Left lung (tissue), 10 donors: ENCODE data around the gene MATK. TPM values are rescaled to one million over a fixed set of nuclear protein-coding genes. Genes with fewer than 3 reads are reported as not detected.
"Not testable (repeated sequence)": the region's sequence is repeated elsewhere in the genome, so short reads cannot be mapped to it uniquely, and the experiment has no call there.

Source experiments
- ATAC-seq: fragments of 200-7000 bp; cut with Tn5 transposase; one replicate; pipeline ENCODE4 v1.9.1; 2020; ENCODE audit warnings: moderate library complexity
- DNase-seq, 4 donors: peaks; one replicate each; pipeline ENCODE4 v3.0.0-alpha.2; 2013 to 2020
- H3K27ac ChIP-seq, 2 donors: fragments of 200-600 bp; sonication (generic) in 1 of 2; one replicate each; pipeline versions ENCODE4 v1.5.0 to v1.8.0; 2020 to 2021
- H3K27me3 ChIP-seq, 2 donors: fragments of 200-600 bp; sonication (generic) in 1 of 2; one replicate each; pipeline versions ENCODE4 v1.5.0 to v1.8.0; 2020 to 2021
- H3K36me3 ChIP-seq, 2 donors: fragments of 200-600 bp; sonication (generic) in 1 of 2; one replicate each; pipeline versions ENCODE4 v1.5.0 to v1.8.0; 2020 to 2021
- H3K4me1 ChIP-seq, 2 donors: fragments of 200-600 bp; one replicate each; pipeline ENCODE4 v1.8.0; 2021
- H3K4me3 ChIP-seq, 2 donors: fragments of 200-600 bp; sonication (generic) in 1 of 2; one replicate each; pipeline versions ENCODE4 v1.5.0 to v1.8.0; 2020 to 2021; ENCODE audit warnings: mild to moderate bottlenecking in 1 of 2
- H3K9me3 ChIP-seq, 2 donors: fragments of 200-600 bp; sonication (generic) in 1 of 2; one replicate each; pipeline versions ENCODE4 v1.5.0 to v1.8.0; 2020 to 2021
- intact Hi-C, 2 donors: fragments of 100-400 bp; cut with DNase I; formaldehyde crosslinking; loops; one replicate each; pipeline versions ENCODE4 v1.11.2 to v1.14.2; 2022
- polyA plus RNA-seq, 6 donors: library from polyadenylated mRNA; unstranded; fragments of 120-200 nt; gene quantifications; one replicate each; pipeline ENCODE4 v1.2.1, GENCODE V29; 2013; ENCODE audit not compliant: insufficient read length in 6 of 6
- total RNA-seq, 2 donors: library from RNA; stranded (reverse); fragmentation: NEBNext Ultra II Directional; extraction: Animal tissue kit (Norgen Biotek cat#: 25700); gene quantifications; one replicate each; pipeline ENCODE4 v1.2.1, GENCODE V29; 2021
- TF ChIP-seq, protein P1 (sequence below), 2 donors: fragments of 200-600 bp; sonication (generic) in 1 of 2; IDR thresholded peaks; one replicate each; pipeline versions ENCODE4 v1.5.0 to v1.8.0; 2021; ENCODE audit warnings: antibody characterized with exemption in 2 of 2
- donor health status: DM: no; HTN: yes; CAD: no.
- donor health status: DM: no; HTN: no; CAD: no.

The MATK gene
- total and polyA plus RNA-seq, 8 donors, result 1.1 to 9.1 (median 1.9) TPM

DNA sequence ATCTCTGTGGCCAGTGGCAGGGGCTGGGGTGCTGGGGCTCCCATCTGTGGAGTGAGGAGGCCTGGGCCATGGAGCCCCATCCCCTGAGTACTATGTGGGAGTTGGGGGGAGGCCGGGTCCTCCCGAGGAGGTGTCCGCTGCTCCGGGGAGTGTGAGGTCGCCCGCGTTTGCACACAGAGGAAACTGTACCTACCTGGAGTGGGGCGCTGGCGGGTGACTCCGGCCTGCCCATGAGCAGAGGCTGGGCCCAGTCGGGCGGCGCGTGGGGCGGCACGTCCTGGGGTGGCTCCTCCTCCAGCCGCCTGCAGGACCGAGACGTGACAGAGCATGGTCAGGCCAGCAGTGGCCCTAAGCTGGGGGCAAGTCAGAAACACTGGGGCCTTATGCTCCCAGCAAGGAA, 33.8 kb upstream of the MATK start:
- Histone ChIP-seq H3K9me3 (no peaks in the 10 kb centered on the region), H3K36me3 (no peaks in the 10 kb centered on the region), H3K4me3 (no peak overlapping the region), H3K27ac (no peak overlapping the region), H3K27me3 (peaks cover 0 to 21% of the 10 kb centered on the region in 2 donors), H3K4me1 (peaks cover 0 to 25% of the 10 kb centered on the region in 2 donors)
- intact Hi-C loops, result no loop called here
- ATAC-seq (no peak), DNase-seq (no peak)
- TF ChIP-seq, protein P1, sequence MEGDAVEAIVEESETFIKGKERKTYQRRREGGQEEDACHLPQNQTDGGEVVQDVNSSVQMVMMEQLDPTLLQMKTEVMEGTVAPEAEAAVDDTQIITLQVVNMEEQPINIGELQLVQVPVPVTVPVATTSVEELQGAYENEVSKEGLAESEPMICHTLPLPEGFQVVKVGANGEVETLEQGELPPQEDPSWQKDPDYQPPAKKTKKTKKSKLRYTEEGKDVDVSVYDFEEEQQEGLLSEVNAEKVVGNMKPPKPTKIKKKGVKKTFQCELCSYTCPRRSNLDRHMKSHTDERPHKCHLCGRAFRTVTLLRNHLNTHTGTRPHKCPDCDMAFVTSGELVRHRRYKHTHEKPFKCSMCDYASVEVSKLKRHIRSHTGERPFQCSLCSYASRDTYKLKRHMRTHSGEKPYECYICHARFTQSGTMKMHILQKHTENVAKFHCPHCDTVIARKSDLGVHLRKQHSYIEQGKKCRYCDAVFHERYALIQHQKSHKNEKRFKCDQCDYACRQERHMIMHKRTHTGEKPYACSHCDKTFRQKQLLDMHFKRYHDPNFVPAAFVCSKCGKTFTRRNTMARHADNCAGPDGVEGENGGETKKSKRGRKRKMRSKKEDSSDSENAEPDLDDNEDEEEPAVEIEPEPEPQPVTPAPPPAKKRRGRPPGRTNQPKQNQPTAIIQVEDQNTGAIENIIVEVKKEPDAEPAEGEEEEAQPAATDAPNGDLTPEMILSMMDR (IDR thresholded peaks at IDR 0.05), result no peak

DNA sequence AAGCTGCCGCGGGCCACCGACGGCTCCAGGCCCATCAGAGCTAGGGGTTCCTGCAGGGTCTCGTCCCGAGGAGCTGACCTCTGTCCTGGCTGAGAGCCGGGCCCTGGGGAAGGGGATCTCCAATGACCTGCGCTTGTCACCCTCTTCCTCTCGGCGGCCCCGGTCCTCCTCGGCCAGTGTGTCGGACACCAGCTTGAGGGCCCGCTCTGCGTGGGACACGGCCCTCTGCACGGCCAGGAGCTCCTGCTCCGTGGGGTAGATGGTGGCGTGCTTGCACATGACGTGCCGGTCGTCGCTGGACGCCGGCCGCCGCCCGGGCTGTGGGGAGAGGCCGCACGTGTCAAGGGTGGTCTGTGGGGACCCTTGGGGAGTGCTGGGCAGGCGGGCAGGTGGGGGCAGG, 32.7 kb upstream of the MATK start:
- Histone ChIP-seq H3K27ac (peak overlapping the region; percentile 13 to 72), H3K4me1 (peaks cover 0 to 25% of the 10 kb centered on the region in 2 donors), H3K4me3 (no peak overlapping the region), H3K9me3 (no peaks in the 10 kb centered on the region), H3K36me3 (no peaks in the 10 kb centered on the region), H3K27me3 (peaks cover 0 to 18% of the 10 kb centered on the region in 2 donors)
- no peak for ATAC-seq
- TF ChIP-seq, protein P1 (IDR thresholded peaks at IDR 0.05), result no peak
- intact Hi-C loops, result no loop called here
- no peak for DNase-seq

DNA sequence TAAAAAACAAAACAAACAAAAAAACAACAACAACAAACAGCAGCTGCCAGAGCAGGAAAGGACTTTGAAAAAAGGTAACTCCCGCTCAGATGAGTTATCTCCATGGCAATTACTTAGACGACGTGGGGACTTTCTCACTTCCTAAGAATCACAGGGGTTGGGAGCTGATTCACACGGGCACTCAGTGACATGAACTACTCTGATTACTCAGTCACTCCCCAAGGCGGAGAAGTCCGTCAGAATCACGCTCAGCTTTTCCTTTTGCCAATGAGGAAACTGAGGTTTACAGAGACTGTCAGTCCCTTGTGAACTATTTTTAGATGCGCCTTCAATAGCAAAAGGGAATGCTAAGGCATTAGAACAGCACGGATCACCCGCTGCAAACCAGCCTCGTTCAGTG, 32.3 kb upstream of the MATK start:
- Histone ChIP-seq H3K27me3 (peaks cover 0 to 14% of the 10 kb centered on the region in 2 donors), H3K27ac (peak overlapping the region; percentile 13 to 72), H3K4me3 (no peak overlapping the region), H3K9me3 (no peaks in the 10 kb centered on the region), H3K36me3 (no peaks in the 10 kb centered on the region), H3K4me1 (peaks cover 2 to 29% of the 10 kb centered on the region in 2 donors)
- DNase-seq, result no peak
- ATAC-seq, result peak; percentile 36
- TF ChIP-seq, protein P1 (IDR thresholded peaks at IDR 0.05), result no peak
- intact Hi-C loops, result no loop called here

DNA sequence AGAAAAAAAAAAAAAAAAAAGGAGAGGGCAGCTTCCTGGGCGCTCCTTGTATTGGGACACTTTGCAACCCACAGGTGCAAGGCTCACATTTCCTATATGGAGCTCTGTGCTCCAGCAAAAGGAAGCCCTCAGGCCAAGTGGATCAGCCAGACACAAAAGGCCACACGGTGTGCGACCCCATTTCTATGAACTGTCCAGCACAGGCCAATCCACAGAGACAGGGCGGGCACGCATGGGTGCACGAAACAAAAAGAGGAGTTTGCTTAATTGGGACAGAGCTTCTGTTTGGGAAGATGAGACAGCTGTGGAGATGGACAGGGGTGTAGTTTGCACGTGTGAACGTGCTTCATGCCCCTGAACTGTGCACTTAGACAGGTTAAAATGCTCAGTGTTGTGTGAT, 31.6 kb upstream of the MATK start:
- no peak overlapping the region for H3K4me3 ChIP-seq
- H3K4me1 ChIP-seq, result peaks cover 8 to 36% of the 10 kb centered on the region in 2 donors
- H3K27me3 ChIP-seq, result peaks cover 0 to 7% of the 10 kb centered on the region in 2 donors
- ATAC-seq (no peak), DNase-seq (no peak)
- H3K36me3 ChIP-seq, result no peaks in the 10 kb centered on the region
- H3K27ac ChIP-seq, result no peak overlapping the region
- TF ChIP-seq, protein P1 (IDR thresholded peaks at IDR 0.05), result no peak
- H3K9me3 ChIP-seq, result no peaks in the 10 kb centered on the region
- intact Hi-C loops, result no loop called here

DNA sequence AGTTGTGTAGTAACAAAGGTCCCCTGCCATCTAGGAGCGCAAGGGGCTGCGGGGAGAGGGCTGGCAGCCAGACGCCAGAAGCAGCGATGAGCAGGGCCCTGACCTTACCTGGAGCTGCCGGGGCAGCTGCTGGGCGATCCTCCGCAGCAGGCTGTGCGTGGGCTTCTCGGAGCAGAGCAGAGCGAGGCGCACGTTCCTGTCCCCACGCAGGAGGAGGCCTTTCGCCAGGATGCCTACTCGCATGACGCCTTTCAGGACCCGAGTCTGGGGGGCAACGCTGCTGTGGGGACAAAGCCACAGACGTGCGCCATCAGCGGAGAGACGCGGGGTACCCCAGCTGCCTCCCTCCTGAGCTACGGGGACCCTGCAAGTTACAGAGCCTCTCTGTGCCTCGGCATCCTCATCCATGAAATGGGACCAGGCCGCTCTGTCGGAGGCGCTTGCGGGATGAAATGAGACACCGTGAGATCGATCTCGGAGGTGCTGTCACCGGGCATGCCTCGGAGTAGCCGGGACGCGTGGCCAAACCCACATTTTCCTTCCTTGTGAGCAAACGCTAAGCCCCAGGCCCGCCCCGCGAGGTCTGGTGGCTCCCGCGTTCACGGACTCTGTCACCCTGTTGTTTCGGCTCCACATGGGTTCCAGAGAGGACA, 30.5 kb upstream of the MATK start:
- Histone ChIP-seq H3K9me3 (no peaks in the 10 kb centered on the region), H3K4me3 (no peak overlapping the region), H3K27me3 (peaks cover 0 to 4% of the 10 kb centered on the region in 2 donors), H3K27ac (no peak overlapping the region), H3K4me1 (peaks cover 10 to 41% of the 10 kb centered on the region in 2 donors), H3K36me3 (no peaks in the 10 kb centered on the region)
- DNase-seq (no peak), ATAC-seq (no peak)
- intact Hi-C loops, result no loop called here
- TF ChIP-seq, protein P1 (IDR thresholded peaks at IDR 0.05), result no peak

DNA sequence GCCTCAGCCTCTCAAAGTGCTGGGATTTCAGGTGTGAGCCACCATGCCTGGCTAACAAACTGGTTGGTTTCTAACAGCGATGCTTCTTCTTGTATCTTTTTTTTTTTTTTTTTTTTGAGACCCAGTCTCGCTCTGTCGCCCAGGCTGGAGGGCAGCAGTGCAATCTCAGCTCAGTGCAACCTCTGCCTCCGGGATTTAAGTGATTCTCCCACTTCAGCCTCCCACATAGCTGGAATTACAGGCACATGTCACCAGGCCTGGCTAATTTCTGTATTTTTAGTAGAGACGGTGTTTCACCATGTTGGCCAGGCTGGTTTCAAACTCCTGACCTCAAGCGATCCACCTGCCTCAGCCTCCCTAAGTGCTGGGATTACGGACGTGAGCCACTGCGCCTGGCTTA, 30.0 kb upstream of the MATK start:
- H3K9me3 ChIP-seq, H3K27ac ChIP-seq, H3K27me3 ChIP-seq, DNase-seq, intact Hi-C loops, H3K36me3 ChIP-seq, H3K4me3 ChIP-seq, ATAC-seq: not testable (repeated sequence)
- peaks cover 10 to 43% of the 10 kb centered on the region in 2 donors for H3K4me1 ChIP-seq
